GM19324 (cell line): Measurements from ENCODE around the gene EFHC1.

Experiments used
- ATAC-seq: cut with Tn5 transposase; IDR thresholded peaks from one replicate; pipeline ENCODE4 v1.9.1; 2021; ENCODE audit warnings: mild to moderate bottlenecking, moderate library complexity; ENCODE audit not compliant: unreplicated experiment, low FRiP score

The EFHC1 gene

DNA sequence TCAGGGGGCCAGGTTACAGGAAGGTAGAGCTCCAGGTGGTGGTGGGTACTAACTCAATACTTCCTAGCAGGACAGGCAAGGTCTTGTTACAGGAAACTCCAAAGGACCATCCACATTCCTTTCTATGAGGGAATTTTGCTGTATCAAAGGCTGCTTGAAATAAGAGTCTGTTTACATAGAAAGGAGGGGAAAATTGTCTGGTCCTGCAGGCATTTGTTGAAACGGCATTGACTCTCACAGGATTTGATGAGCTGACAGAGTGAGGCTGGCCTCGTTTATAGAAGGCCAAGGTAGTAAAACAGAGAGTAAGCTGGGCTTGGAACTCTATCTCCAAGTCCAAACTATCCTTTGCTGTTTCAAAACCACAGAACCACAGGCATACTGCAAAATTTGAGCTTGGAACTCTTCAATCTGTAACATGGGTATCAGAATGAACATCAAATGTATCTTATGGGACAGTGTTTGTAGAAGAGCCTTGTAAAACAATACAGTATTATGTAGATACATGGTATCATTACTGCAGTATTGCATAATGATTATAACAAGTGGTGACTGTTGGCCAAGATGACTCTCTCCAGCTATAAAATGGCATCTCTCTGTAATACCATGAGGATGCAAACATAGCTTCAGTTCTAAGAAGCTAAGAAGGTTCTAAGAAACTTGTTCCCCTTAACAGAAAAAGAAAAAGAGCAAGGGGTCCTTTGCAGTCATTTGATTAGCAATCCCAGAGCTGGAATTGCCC is 95.2 kb downstream of the EFHC1 start:
- no peak for ATAC-seq

DNA sequence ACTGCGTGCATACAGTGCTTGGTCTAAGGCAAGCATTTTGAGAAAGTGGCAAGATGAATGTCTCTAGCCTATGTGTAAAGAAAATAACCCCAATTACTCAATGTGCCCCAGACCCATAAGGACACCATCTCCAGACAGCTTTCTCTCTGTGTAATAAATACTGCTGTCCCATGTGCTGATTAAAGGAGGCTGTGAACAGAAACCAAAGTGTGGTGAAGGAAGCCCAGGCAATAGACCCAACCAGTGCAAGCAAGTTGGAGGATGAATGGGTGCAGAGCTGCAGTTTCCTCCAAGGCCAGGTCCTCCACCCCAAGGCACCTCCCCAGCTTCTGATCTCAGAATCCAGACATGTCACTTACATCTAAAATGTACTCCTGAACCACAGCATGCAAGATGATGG is 96.1 kb downstream of the EFHC1 start:
- ATAC-seq = no peak

DNA sequence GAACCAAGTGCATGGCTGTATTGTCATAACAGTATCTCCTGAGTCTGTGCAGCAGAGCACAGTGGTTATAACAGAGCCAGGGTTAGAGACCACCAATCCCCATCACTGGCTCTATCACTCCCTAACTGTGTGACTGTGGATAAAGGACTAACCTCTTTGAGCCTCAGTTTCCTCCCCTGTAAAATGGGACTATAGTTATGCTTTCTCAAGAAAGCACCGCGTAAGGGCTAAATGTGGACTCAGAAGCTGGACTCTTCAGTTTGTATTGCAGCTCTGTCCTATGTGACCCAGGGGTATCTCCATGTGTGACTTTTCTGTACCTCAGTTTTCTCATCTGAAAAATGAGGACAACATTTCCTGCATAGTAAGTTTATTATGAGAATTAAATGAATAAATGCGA is 96.8 kb downstream of the EFHC1 start:
- ATAC-seq = no peak

DNA sequence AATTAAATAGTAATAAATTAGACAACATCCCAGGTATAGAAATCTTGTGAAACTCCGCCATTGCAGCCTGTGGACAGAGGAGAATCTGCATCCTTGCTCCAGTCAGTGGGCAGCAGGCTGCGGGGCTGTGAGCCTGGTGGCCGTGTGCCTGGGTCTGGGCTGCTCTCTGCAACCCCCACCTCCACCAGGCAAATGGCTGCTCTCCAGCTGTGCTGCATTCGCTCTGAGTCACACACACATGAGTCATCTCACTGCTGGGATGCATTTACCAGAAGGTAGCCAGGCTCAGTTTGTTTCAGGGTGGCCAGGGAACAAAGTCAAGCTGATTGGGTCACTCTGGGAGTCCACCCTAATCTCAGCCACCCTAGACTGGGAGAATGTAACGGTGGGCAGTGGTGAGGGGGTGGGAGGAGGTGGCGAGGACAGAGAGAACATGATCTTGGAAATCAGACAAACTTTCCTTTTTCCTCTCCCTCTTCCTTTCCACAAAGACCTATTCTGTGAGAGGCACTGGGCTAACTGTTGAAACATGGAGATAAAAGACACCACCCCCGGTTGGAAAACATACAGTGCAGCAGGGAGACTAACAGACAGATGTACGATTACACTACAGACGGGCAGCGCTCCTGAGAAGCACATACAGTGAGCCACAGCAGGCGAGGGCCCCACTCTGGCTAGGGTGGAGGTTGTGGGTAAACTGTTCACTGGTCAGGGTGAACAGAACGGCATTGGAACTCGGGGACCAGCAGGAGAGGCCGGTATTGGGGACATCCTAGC is 97.5 kb downstream of the EFHC1 start:
- no peak for ATAC-seq

DNA sequence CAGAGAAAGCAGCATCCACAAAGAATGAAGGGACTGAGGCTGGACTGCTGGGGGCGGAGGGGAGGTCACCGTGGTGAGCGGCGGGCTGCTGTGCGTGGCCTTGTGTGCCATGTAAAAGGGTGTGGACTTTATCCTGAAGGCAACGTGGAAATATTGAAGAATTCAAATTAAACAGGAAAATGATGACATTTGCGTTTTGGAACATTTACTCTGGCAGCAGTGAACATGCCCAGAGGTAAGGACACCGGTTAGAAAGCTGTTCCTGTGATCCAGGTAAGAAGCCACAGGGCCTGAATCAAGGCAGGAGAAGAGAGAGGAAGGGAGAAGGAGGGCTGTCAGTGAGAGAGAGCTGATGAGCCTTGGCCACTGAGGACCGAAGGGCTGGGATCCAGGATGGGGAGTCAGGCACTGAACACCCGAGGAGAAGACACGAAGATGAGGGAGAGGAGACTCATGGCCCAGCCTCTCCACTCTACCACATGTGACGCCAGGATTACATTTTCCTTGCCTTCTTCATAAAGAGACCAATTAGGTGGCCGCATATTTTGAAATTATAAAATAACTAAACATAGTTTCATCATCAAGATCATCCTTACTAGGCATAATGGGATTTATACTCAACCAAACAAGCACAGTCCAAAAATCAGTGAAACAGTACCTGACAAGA is 98.3 kb downstream of the EFHC1 start:
- ATAC-seq = no peak

DNA sequence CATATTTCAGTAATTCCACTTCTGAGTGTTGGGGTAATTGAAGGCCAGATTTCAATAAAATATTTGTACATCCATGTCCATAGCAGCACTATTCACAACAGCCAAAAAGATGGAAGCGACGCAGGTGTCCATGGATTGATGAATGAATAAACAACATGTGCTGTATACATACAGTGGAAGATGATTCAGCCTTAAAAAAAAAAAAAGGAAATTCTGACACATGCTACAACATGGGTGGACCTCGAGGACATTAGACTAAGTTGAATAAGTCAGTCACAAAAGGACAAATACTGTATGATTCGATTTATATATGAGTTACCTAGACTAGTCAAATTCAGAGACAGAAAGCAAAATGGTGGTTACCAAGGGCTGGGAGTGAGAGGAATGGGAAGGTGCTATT is 99.5 kb downstream of the EFHC1 start:
- ATAC-seq = no peak

DNA sequence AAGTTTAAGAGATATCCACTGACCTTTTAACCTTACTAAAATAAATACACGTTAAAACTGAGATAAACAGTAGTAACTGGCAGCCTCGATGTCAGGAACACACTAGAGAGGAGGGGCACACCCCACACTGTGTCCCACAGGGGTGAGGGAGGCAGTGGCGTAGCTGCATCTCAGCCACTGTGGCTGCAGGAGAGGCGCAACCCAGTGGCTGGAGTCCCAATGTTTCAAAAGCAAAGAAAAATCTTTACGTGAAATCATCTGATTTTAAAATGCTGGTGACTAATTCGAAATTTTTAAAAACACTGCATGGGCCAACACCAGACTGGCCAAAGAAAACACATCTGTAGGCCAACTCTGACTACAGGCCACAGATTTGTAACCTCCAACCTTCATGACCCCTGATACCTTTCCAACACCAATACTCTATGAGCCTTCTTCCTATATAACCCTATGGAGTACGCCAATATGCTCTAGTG is 102.0 kb downstream of the EFHC1 start:
- no peak for ATAC-seq

DNA sequence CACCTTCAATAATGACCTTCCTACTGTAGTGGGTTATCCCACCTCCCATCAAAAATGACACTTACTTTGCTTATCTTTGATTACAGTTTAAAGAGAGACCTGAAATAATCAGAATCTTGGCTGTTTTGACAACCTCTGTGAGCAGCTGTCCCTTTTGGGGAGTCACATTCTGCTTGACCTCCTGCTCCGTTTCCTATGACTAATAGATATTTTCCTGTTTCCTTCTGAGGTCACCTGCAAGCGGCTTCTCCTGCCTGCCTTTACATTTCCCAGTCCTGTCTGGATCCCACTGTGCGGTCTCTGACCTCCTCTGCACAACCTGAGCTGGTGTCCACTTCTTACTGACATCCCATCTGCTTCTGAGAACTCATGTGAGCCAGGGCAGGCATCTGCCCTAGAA is 102.5 kb downstream of the EFHC1 start:
- no peak for ATAC-seq

DNA sequence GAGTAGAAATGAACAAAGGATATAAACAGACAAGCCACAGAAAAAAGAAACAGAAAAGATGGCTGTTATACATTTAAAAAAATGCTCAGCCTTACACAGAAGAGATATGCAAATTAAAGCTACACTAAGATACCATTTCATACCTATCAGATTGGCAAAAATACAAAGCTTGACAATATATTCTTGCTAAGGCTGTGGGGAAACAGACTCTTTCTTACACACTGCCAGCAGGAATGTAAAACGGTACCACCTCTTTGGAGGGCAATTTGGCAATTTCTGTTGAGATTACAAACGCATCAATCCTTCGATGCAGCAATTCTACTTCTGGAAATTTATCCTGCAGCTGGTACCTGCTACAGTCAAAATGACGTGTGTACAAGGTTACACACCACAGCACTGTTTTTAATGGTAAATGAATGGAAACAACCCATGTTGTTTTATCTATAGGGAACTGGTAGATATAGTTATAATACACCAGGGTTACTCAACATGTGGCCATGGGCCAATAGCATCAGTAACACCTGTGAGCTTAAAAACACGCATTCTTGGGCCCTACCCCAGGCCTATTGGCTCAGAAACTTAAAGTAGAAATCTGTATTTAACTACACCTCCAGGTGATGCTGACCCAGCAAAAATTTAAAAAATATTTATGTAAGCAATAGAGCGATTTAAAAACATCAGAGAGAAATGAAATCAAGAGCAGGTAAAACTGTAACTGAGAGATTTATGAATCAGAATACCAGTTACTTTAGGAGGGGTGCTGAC is 103.4 kb downstream of the EFHC1 start:
- ATAC-seq = no peak

DNA sequence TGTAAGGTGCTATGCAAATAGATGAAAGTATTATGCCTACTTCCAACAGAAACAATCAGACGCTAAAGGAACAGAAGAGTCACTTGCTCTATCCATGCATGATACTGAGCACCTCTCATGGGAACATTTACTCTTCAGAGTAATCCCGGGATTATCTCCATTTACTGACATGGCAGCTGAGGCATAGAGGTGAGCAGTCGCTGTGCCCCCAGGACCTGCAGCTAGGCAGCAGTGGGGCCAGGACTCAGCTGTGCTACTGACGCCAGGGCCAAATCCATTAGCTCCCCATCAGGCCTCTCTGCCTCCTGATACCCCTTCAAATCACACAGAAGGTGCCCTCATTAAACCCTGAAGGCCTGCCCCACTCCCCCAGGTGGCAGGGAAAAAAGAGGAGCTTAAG is 104.8 kb downstream of the EFHC1 start:
- no peak for ATAC-seq

DNA sequence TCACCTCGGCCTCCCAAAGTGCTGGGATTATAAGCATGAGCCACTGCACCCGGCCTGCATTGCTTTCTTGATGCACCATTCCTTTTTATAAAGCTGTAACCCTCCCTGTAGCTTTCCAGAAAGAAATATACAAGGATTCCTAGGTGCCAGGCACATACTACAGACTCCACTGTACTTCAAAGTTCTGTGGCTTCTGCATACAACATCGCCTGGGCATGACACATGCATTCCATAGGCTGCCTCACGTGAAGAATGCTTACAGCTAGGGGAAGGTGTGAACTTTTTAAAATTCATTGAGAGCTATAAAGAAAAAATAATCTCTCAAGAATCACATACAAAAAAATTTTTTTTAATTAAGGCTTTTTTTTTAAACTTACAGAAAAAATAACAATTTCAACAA is 106.5 kb downstream of the EFHC1 start:
- no peak for ATAC-seq

DNA sequence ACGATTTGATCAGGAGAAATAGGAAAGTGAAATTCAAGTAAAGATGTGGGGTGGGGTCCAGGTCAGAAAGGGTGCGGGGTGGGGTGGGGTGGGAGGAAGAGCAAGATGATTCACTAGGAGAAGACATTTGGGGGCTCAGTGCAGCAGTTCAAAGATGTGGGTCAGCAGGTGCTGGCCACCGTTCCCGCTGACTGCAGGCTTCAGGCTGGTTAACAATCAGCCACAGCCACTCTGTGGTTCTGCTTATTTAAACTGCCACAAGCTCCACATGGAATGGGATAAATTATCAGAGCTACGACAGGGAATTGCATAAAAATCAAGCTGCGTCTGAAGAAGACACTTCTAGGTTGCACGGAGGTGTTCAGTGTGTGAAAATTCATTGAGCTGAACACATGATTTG is 107.3 kb downstream of the EFHC1 start:
- ATAC-seq = no peak

DNA sequence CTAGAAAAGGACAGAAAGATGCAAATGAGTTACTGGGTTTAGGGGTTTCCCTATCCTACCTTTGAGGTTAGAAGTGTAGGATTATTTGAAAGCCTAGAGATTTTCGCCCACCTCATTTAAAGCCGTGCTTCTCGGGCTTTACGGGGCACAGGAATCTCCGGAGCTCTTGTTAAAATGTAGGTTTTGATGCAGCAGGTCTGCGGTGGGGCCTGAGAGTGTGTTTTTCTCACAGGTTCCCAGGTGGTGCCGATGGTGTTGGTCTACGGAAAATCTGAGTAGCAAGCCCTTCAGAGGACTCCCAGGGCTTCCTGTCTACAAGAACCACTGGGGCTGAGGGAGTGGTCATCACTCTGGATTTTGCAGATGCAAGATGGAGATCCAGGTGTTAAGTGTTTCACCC is 109.2 kb downstream of the EFHC1 start:
- no peak for ATAC-seq

DNA sequence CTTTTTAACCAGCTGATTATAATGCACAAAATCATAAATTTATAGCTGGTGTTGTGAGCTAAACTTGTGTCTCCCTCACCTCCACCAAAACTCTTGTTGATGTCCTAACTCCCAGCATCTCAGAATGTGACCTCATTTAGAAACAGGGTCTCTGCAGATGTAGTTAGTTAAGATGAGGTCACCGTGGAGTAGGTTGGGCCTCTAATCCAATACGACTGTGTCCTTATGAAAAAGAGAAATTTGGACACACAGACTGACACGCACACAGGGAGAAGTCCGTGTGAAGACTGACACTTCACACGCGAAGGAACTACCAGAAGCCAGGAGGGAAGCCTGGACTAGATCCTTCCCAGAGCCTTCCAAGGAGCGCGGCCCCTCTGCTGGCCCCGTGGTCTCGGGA is 110.2 kb downstream of the EFHC1 start:
- ATAC-seq = no peak

DNA sequence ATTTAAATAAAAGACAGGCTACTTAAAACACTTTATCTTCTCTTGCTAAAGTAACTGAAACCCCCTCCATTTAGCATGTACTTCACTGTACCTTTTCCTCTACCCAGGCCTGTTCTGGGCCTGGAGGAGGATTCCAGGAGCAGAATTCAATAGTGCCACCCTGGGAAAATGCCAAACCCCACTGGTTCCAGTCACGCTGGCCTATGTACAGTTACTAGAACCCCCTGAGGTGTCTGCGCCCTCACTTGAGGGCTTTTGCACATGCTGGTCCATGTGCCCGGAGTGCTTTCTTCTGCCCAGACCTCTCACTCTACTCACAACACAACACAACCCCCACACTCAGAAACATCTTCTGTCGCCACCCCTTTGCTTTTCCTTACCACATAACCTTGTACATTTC is 111.3 kb downstream of the EFHC1 start:
- no peak for ATAC-seq

DNA sequence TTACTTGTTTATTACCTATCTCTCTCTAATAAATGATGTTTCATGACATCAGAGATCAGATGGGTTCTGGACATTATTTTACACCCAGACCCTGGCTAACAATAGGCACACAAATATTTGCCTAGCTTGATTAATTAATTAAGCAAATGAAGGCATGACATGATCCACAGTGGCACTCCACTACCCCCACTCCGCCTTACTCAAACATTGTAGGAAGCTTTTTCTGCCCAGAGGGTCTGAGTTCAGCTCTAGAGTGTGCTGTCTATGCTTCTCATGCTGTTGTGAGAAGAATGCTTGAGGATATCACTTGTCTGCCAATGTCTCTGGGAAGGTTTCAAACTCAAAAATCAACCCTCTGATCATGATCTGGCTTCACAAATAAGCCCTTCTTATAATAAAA is 111.7 kb downstream of the EFHC1 start:
- no peak for ATAC-seq

DNA sequence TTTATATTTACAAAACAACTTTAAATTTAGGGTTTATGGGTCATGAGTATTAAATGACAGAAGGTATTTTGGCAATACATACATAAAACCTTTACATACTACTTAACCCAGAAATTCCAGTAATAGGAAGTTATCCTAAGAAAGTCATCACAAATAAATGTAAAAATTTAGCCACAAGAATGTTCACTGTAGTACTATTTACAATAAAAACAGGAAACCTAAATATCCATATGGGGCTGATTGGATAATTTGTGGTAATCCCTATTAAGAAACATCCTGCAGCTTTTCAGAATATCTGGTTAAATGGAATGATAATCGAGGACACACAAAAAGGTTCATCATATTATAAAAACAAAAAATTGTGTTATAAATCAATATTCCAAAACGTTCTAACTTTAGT is 112.3 kb downstream of the EFHC1 start:
- no peak for ATAC-seq

DNA sequence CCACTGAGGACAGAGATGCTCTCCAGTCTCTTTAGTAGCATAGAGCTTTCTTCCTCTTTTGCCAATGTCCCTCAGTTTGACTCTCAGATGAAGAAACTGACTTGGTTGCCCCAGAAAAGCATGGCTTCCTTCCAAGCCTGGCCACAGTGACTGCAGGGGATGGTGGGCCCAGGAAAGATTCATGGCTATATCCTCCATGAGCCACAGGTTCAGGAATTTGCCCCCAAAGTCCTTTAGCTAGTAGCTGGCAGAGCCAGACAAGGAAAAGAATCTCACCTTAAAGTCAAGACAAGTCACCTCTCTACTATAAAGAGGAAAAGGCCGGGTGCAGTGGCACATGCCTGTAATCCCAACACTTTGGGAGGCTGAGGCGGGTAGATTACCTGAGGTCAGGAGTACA is 113.3 kb downstream of the EFHC1 start:
- no peak for ATAC-seq

DNA sequence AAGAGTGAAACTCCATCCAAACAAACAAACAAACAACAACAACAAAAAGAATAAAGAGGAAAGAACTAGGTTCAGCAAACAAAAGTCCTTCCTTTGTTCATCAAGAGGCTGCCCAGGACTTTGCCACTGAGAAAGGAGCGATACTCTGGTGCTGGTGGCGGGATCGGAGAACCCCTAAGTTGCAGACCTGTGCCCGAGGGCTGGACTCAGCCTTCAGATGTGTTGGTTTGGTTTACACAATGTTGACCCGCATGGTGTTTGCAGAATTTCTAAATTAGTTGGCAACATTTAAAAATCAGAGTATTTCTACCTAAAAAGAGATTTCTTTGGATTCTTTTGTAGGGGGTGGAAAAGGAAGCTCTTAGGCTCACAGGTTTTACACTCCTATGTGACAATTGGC is 114.2 kb downstream of the EFHC1 start:
- no peak for ATAC-seq

DNA sequence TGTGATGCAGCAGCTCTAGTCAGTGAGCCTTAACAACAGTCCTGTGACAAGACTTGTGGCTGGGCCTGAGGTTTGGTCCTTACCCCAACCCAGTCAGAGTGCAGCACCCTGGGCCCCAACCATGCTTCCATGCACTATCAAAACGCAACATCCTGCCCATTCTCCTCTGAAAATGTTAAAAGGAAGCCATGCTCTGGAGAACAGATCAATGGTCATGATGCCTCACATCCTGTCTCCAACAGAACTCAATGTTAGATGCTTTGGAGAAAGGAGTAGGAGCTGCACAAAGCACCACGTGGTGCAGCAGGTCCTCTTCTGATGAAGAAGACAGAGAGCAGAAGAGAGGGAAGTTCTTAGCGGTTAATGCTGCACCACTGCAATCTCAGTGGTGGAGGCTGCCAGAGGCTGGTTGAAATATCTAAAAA is 114.8 kb downstream of the EFHC1 start:
- ATAC-seq = no peak
